ENCODE results near the gene CSRNP3. TPM values are rescaled to one million over a fixed set of nuclear protein-coding genes. Genes with fewer than 3 reads are reported as not detected.

The CSRNP3 gene
- total RNA-seq, 1 donor from 2014 or later, result 4.0 TPM

DNA sequence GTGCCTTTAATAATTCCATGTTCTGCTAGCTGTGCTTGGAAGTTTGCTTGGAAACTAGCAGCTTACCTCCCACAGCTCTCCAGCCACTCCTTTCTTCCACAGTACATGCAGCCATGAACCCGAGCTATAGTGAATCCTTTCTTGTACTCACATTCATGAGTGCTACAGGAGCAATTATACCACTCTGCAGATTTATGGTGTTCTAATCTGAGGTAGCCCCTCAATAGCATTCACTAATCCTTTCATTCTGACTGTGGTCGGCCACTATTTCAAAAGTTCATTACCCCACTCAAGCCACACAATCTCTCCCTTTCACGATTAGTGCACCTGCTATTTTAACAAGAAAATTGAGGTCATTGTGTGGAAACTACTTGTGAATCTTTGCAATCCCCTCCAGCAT, 53.2 kb downstream of the CSRNP3 start:
- DNase-seq, result no peak
- intact Hi-C loops (cut with micrococcal nuclease), result no loop called here
- TF ChIP-seq, protein P1, sequence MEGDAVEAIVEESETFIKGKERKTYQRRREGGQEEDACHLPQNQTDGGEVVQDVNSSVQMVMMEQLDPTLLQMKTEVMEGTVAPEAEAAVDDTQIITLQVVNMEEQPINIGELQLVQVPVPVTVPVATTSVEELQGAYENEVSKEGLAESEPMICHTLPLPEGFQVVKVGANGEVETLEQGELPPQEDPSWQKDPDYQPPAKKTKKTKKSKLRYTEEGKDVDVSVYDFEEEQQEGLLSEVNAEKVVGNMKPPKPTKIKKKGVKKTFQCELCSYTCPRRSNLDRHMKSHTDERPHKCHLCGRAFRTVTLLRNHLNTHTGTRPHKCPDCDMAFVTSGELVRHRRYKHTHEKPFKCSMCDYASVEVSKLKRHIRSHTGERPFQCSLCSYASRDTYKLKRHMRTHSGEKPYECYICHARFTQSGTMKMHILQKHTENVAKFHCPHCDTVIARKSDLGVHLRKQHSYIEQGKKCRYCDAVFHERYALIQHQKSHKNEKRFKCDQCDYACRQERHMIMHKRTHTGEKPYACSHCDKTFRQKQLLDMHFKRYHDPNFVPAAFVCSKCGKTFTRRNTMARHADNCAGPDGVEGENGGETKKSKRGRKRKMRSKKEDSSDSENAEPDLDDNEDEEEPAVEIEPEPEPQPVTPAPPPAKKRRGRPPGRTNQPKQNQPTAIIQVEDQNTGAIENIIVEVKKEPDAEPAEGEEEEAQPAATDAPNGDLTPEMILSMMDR (IDR thresholded peaks at IDR 0.05; ENCODE audit: borderline replicate concordance), result no peak
- H3K27ac ChIP-seq (replicated peaks), result no peak overlapping the region
- H3K4me3 ChIP-seq, result no peak overlapping the region
- H3K27me3 ChIP-seq (ENCODE audit: low read depth), result no peaks in the 10 kb centered on the region
- no peaks in the 10 kb centered on the region for H3K36me3 ChIP-seq
- H3K4me1 ChIP-seq, result no peaks in the 10 kb centered on the region
- no peaks in the 10 kb centered on the region for H3K9me3 ChIP-seq (replicated peaks)

DNA sequence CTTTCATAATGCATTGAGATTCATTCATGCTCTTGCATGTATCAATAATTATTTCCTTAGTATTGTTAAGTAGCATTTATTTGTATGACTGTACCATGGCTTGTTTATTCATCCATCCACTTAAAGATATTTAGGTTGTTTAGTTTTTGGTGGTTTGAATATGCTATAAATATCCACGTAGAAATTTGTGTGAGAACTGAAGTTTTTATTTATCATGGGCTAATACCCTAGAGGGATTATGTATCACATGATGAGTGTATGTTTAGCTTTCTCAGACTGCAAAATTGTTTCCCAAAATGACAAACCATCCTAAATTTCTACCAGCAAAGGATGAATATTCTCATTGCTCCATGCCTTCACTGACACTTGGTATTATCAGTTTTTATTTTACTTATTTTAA, 55.2 kb downstream of the CSRNP3 start:
- intact Hi-C loops (cut with micrococcal nuclease), result no loop called here
- Histone ChIP-seq H3K36me3 (no peaks in the 10 kb centered on the region), H3K27ac (replicated peaks) (no peak overlapping the region), H3K4me1 (no peaks in the 10 kb centered on the region), H3K27me3 (ENCODE audit: low read depth) (no peaks in the 10 kb centered on the region), H3K4me3 (no peak overlapping the region), H3K9me3 (replicated peaks) (no peaks in the 10 kb centered on the region)
- TF ChIP-seq, protein P1 (IDR thresholded peaks at IDR 0.05; ENCODE audit: borderline replicate concordance), result no peak
- DNase-seq, result no peak

DNA sequence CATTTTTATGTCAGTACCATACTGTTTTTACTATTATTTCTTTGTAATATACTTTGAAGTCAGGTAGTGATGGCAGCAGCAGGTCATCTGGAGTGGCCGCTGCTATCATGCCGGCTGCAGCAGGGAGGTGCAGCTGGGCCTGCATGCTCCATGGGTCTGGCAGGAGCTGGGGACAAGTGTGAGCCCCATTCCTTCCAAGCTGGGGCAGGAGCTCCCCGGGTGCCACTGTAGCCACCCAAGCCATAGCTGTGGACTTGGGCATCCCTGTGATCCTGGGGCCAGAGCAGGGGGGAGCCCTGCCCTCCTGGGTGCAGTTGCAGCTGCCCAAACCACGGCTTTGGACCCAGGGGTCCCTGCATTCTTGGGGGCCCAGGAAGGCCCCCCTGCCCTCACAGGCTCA, 59.2 kb downstream of the CSRNP3 start:
- peaks cover 4% of the 10 kb centered on the region for H3K9me3 ChIP-seq (replicated peaks)
- H3K27ac ChIP-seq (replicated peaks), result no peak overlapping the region
- no peaks in the 10 kb centered on the region for H3K4me1 ChIP-seq
- H3K4me3 ChIP-seq, result no peak overlapping the region
- TF ChIP-seq, protein P1 (IDR thresholded peaks at IDR 0.05; ENCODE audit: borderline replicate concordance), result no peak
- H3K27me3 ChIP-seq (ENCODE audit: low read depth), result no peaks in the 10 kb centered on the region
- no peak for DNase-seq
- no peaks in the 10 kb centered on the region for H3K36me3 ChIP-seq
- intact Hi-C loops (cut with micrococcal nuclease), result no loop called here

DNA sequence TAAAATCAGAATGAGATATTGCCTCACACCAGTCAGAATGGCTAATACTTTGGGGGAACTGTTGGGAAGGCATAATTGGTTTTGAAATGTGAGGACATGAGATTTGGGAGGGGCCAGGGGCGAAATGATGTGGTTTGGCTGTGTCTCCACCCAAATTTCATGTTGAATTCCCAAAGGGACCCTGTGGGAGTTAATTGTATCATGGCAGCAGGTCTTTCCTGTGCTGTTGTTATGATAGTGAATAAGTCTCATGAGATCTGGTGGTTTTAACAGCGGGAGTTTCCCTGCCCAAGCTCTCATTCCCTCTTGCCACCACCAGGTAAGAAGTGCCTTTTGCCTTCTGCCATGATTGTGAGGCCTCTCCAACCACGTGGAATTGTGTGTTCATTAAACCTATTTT, 59.6 kb downstream of the CSRNP3 start:
- H3K4me3 ChIP-seq, result no peak overlapping the region
- no peaks in the 10 kb centered on the region for H3K4me1 ChIP-seq
- intact Hi-C loops (cut with micrococcal nuclease), result no loop called here
- no peaks in the 10 kb centered on the region for H3K27me3 ChIP-seq (ENCODE audit: low read depth)
- H3K9me3 ChIP-seq (replicated peaks), result peaks cover 4% of the 10 kb centered on the region
- H3K36me3 ChIP-seq, result no peaks in the 10 kb centered on the region
- H3K27ac ChIP-seq (replicated peaks), result no peak overlapping the region
- TF ChIP-seq, protein P1 (IDR thresholded peaks at IDR 0.05; ENCODE audit: borderline replicate concordance), result no peak
- DNase-seq, result no peak

DNA sequence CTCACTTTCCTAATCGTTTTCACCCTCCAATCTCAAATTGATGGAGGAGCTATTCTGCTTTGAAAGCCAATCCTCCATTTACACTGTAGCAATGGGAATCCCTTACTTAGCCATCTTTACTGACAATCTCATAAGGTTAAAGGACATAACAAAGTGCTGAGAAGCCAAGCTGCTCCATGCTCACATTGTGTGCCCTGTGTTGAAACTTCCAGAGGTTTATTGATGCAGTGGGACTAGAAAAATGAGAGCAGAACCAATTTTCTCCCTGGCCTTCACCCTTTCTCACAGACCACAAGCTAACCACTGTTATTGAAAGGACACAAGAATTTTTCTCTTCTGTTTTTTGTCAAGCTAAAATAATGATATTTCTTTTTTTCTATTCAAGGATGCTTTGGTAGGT, 63.8 kb downstream of the CSRNP3 start:
- Histone ChIP-seq H3K4me1 (no peaks in the 10 kb centered on the region), H3K4me3 (no peak overlapping the region), H3K27ac (replicated peaks) (no peak overlapping the region), H3K27me3 (ENCODE audit: low read depth) (no peaks in the 10 kb centered on the region), H3K36me3 (no peaks in the 10 kb centered on the region), H3K9me3 (replicated peaks) (peaks cover 4% of the 10 kb centered on the region)
- intact Hi-C loops (cut with micrococcal nuclease), result no loop called here
- no peak for DNase-seq
- TF ChIP-seq, protein P1 (IDR thresholded peaks at IDR 0.05; ENCODE audit: borderline replicate concordance), result no peak

DNA sequence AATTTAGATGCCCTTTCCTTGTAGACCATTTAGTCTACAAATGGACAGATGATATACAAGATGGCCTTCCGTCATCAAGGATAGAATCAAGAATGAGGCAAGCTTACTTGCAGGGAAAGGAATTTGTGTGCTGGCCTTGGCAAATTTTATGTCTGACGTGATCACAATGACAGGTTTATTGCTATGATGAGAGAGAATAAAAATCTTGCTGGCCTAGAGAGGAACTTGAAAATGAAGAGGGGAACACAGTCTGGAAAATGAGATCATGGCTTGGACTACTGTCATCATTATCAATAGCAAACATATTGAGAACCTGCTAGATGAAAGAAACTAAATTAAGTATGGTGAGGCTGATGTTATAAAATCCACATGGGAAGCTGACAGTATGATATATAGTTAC, 66.0 kb downstream of the CSRNP3 start:
- no peak overlapping the region for H3K27ac ChIP-seq (replicated peaks)
- H3K9me3 ChIP-seq (replicated peaks), result peaks cover 4% of the 10 kb centered on the region
- no peaks in the 10 kb centered on the region for H3K4me1 ChIP-seq
- DNase-seq, result no peak
- intact Hi-C loops (cut with micrococcal nuclease), result no loop called here
- H3K4me3 ChIP-seq, result no peak overlapping the region
- H3K27me3 ChIP-seq (ENCODE audit: low read depth), result no peaks in the 10 kb centered on the region
- no peaks in the 10 kb centered on the region for H3K36me3 ChIP-seq
- TF ChIP-seq, protein P1 (IDR thresholded peaks at IDR 0.05; ENCODE audit: borderline replicate concordance), result no peak
